ENCODE results near the gene TBL1X.

DNA sequence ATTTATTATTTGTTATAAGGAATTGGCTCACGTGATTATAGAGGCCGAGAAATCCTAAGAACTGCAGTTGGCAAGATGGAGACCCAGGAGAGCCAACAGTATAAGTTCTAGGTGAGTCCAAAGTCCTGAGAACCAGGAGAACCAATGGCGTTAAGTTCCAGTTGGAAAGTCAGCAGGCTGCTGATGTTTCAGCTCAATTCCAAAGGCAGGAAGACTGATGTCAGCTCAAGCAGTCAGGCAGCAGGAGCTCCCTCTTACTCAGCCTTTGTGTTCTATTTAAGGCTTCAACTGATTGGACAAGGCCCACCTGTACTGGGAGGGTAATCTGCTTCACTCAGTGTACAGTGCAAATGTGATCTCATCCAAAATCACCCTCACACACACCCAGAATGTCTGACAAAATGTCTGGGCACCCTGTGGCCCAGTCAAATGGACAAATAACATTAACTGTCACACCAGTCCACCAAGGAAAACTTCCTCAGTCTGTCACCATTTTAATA is 30.8 kb upstream of the TBL1X start:
- TF ChIP-seq, protein P1, sequence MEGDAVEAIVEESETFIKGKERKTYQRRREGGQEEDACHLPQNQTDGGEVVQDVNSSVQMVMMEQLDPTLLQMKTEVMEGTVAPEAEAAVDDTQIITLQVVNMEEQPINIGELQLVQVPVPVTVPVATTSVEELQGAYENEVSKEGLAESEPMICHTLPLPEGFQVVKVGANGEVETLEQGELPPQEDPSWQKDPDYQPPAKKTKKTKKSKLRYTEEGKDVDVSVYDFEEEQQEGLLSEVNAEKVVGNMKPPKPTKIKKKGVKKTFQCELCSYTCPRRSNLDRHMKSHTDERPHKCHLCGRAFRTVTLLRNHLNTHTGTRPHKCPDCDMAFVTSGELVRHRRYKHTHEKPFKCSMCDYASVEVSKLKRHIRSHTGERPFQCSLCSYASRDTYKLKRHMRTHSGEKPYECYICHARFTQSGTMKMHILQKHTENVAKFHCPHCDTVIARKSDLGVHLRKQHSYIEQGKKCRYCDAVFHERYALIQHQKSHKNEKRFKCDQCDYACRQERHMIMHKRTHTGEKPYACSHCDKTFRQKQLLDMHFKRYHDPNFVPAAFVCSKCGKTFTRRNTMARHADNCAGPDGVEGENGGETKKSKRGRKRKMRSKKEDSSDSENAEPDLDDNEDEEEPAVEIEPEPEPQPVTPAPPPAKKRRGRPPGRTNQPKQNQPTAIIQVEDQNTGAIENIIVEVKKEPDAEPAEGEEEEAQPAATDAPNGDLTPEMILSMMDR (IDR thresholded peaks at IDR 0.05), result no peak
- no peak for TF ChIP-seq EZH2 (IDR thresholded peaks at IDR 0.05; ENCODE audit: borderline replicate concordance, insufficient read depth, low read depth, low read length, poor library complexity, severe bottlenecking)

All from B cell (primary cell).